Measurements from ENCODE around the gene RBBP6.

RBBP6 gene

DNA sequence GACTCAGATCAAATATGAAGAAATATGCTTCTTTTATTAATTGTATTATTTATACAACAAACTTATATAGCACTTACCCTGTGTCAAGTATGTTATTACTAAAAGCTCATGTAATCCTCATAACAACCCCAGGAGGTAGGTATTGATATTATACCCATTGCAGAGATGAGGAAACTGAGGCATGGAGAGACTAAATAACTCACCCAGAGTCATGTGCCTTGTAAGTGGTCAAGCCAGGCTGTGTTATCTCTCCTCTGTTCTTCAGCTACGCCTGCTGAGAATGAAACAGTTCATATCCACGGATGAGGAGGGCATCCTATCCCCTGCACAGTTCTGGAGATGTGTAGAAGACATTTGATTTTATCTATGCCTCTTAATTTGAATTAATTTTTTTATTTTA is 78.1 kb downstream of the RBBP6 start:
- no peak for TF ChIP-seq ZFX (IDR thresholded peaks at IDR 0.05)
- TF ChIP-seq, protein P1, sequence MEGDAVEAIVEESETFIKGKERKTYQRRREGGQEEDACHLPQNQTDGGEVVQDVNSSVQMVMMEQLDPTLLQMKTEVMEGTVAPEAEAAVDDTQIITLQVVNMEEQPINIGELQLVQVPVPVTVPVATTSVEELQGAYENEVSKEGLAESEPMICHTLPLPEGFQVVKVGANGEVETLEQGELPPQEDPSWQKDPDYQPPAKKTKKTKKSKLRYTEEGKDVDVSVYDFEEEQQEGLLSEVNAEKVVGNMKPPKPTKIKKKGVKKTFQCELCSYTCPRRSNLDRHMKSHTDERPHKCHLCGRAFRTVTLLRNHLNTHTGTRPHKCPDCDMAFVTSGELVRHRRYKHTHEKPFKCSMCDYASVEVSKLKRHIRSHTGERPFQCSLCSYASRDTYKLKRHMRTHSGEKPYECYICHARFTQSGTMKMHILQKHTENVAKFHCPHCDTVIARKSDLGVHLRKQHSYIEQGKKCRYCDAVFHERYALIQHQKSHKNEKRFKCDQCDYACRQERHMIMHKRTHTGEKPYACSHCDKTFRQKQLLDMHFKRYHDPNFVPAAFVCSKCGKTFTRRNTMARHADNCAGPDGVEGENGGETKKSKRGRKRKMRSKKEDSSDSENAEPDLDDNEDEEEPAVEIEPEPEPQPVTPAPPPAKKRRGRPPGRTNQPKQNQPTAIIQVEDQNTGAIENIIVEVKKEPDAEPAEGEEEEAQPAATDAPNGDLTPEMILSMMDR (conservative IDR thresholded peaks at IDR 0.05) = no peak
- no peak overlapping the region for H3K27ac ChIP-seq

Data from C4-2B (cell line).